Measurements from ENCODE around the gene PRIM2.
"Not testable (repeated sequence)": the region's sequence is repeated elsewhere in the genome, so short reads cannot be mapped to it uniquely, and the experiment has no call there.

- not testable (repeated sequence) for TF ChIP-seq CTCF (IDR thresholded peaks at IDR 0.05 in 2 of 3, conservative IDR thresholded peaks at IDR 0.05 in 1 of 3; ENCODE audit: control insufficient read depth in 2 of 3, extremely low read depth in 1 of 3, insufficient read depth in 1 of 3, low read depth in 3 of 3, low read length in 3 of 3); BMI1 (IDR thresholded peaks at IDR 0.05; ENCODE audit: borderline replicate concordance); POLR2A (IDR thresholded peaks at IDR 0.05; ENCODE audit: low read depth, low read length); TARDBP (IDR thresholded peaks at IDR 0.05; ENCODE audit: borderline replicate concordance); ZZZ3 (IDR thresholded peaks at IDR 0.05; ENCODE audit: control insufficient read depth, insufficient read length, low read depth); TAF1 (IDR thresholded peaks at IDR 0.05; ENCODE audit: borderline replicate concordance, low read depth, low read length); SMAD1 (IDR thresholded peaks at IDR 0.05; ENCODE audit: low read depth, partially characterized antibody)
Measured at GRCh38 chr6:57486494-57487081, 169.2 kb downstream of the PRIM2 start.
